GM21367 (cell line): ENCODE results near the gene ALOX5.
"Not testable (repeated sequence)": the region's sequence is repeated elsewhere in the genome, so short reads cannot be mapped to it uniquely, and the experiment has no call there.

Experiments used
- ATAC-seq: cut with Tn5 transposase; IDR thresholded peaks from one replicate; pipeline ENCODE4 v1.9.1; 2021; ENCODE audit not compliant: unreplicated experiment

Gene ALOX5

GRCh38 chr10:45373576-45374349 lies at the start of gene ALOX5:
Gene ALOX5, plus strand, starts transcription at chr10:45374216. Its CDS starts 64 bp downstream, at chr10:45374280.
- peak; percentile 40 for ATAC-seq

GRCh38 chr10:45325116-45325515 lies 48.9 kb upstream of the ALOX5 start:
- no peak for ATAC-seq

- ATAC-seq, result not testable (repeated sequence)
These were observed 47.2 kb upstream of the ALOX5 start for GRCh38 chr10:45326864-45327263.

GRCh38 chr10:45331824-45332223 lies 42.2 kb upstream of the ALOX5 start:
- not testable (repeated sequence) for ATAC-seq

GRCh38 chr10:45339894-45340293 lies 34.1 kb upstream of the ALOX5 start:
- no peak for ATAC-seq

- not testable (repeated sequence) for ATAC-seq
These were observed 33.6 kb upstream of the ALOX5 start for GRCh38 chr10:45340420-45340819.

- ATAC-seq, result not testable (repeated sequence)
These were observed 27.2 kb upstream of the ALOX5 start for GRCh38 chr10:45346652-45347335.

- ATAC-seq, result not testable (repeated sequence)
These were observed 26.6 kb upstream of the ALOX5 start for GRCh38 chr10:45347464-45347863.

GRCh38 chr10:45348196-45348765 lies 25.7 kb upstream of the ALOX5 start:
- not testable (repeated sequence) for ATAC-seq

GRCh38 chr10:45353186-45353585 lies 20.8 kb upstream of the ALOX5 start:
- peak; percentile 62 for ATAC-seq

GRCh38 chr10:45354261-45354660 lies 19.8 kb upstream of the ALOX5 start:
- ATAC-seq, result no peak

- no peak for ATAC-seq
These were observed 18.5 kb upstream of the ALOX5 start for GRCh38 chr10:45355494-45355893.

- ATAC-seq, result not testable (repeated sequence)
These were observed 15.1 kb upstream of the ALOX5 start for GRCh38 chr10:45358961-45359360.

GRCh38 chr10:45361983-45362799 lies 11.8 kb upstream of the ALOX5 start:
- ATAC-seq, result not testable (repeated sequence)

GRCh38 chr10:45367643-45368042 lies 6.4 kb upstream of the ALOX5 start:
- ATAC-seq, result not testable (repeated sequence)

GRCh38 chr10:45368181-45368580 lies 5.8 kb upstream of the ALOX5 start:
- no peak for ATAC-seq

GRCh38 chr10:45370202-45370955 lies 3.6 kb upstream of the ALOX5 start:
- ATAC-seq, result no peak

- no peak for ATAC-seq
These were observed 2.5 kb upstream of the ALOX5 start for GRCh38 chr10:45371560-45371959.

- no peak for ATAC-seq
These were observed 1.6 kb upstream of the ALOX5 start for GRCh38 chr10:45372251-45372951.
